Fibroblast of lung (primary cell): ENCODE data around the gene SIGLEC8. TPM values are rescaled to one million over a fixed set of nuclear protein-coding genes. Genes with fewer than 3 reads are reported as not detected.

Source experiments
- DNase-seq, 2 donors: peaks; one replicate each; pipeline versions ENCODE4 v3.0.0 to v3.0.0-alpha.2; 2010; ENCODE audit warnings: low read depth in 2 of 2
- H2AFZ ChIP-seq: 2 replicates; pipeline ENCODE4 v1.5.1; 2012; ENCODE audit warnings: low read length, control low read depth, inconsistent platforms
- H3K27ac ChIP-seq: 2 replicates; pipeline ENCODE4 v1.5.1; 2011; ENCODE audit warnings: low read length, control low read depth; ENCODE audit not compliant: insufficient read depth
- H3K27me3 ChIP-seq: 2 replicates; pipeline ENCODE4 v1.5.1; 2011; ENCODE audit warnings: mild to moderate bottlenecking, low read length; ENCODE audit not compliant: control insufficient read depth, insufficient read depth
- H3K36me3 ChIP-seq: 2 replicates; pipeline ENCODE4 v1.5.1; 2011; ENCODE audit warnings: low read length; ENCODE audit not compliant: control insufficient read depth, insufficient read depth
- H3K4me1 ChIP-seq: 2 replicates; pipeline ENCODE4 v1.5.1; 2011; ENCODE audit warnings: low read length; ENCODE audit not compliant: control insufficient read depth, insufficient read depth; ENCODE audit errors: extremely low read depth
- H3K4me2 ChIP-seq: 2 replicates; pipeline ENCODE4 v1.5.1; 2011; ENCODE audit warnings: low read length, control low read depth; ENCODE audit not compliant: insufficient read depth; ENCODE audit errors: extremely low read depth
- H3K4me3 ChIP-seq, 4 experiments: fragments of 200-600 bp in 1 of 4; sonication (generic) in 1 of 4; replicated peaks in 1 of 4; 2 replicates each; pipeline ENCODE4 v1.5.1; 2011 to 2016; ENCODE audit warnings: low read length in 4 of 4, low read depth in 3 of 4, mild to moderate bottlenecking in 3 of 4, control low read depth in 2 of 4, inconsistent platforms in 1 of 4, mixed read lengths in 1 of 4; ENCODE audit not compliant: insufficient read depth in 1 of 4; ENCODE audit errors: control extremely low read depth in 1 of 4
- H3K79me2 ChIP-seq: 2 replicates; pipeline ENCODE4 v1.5.1; 2012; ENCODE audit warnings: mild to moderate bottlenecking, low read length, inconsistent platforms; ENCODE audit not compliant: control insufficient read depth, insufficient read depth
- H3K9ac ChIP-seq: 2 replicates; pipeline ENCODE4 v1.5.1; 2011; ENCODE audit warnings: mild to moderate bottlenecking, low read length, control low read depth; ENCODE audit not compliant: insufficient read depth
- H3K9me3 ChIP-seq: 2 replicates; pipeline ENCODE4 v1.5.1; 2012; ENCODE audit warnings: low read depth, low read length; ENCODE audit not compliant: control insufficient read depth, insufficient read depth
- H4K20me1 ChIP-seq: 2 replicates; pipeline ENCODE4 v1.5.1; 2011; ENCODE audit warnings: low read length; ENCODE audit not compliant: control insufficient read depth, insufficient read depth; ENCODE audit errors: extremely low read depth
- EZH2 ChIP-seq: IDR thresholded peaks from 2 replicates; pipeline ENCODE4 v1.5.1; 2012; ENCODE audit warnings: low read length, control low read depth, mild to moderate bottlenecking; ENCODE audit errors: missing control alignments
- polyA plus RNA-seq, 2 donors: library from polyadenylated mRNA; depleted of rRNA in 1 of 2; stranded (reverse) in 1 of 2; unstranded in 1 of 2; fragments of >200 nt; gene quantifications; 2 replicates each; pipeline ENCODE4 v1.2.1, GENCODE V29; 2011 to 2012; ENCODE audit warnings: missing spikeins in 1 of 2
- total RNA-seq: library from RNA; depleted of rRNA; stranded (reverse); fragments of >200 nt; gene quantifications from 2 replicates; pipeline ENCODE4 v1.2.1, GENCODE V29; 2014
- TF ChIP-seq, protein P1 (sequence below), 2 donors: IDR thresholded peaks in 1 of 2; conservative IDR thresholded peaks in 1 of 2; 1 replicate in 1 of 2; 2 replicates in 1 of 2; pipeline ENCODE4 v1.5.1; 2011 to 2012; ENCODE audit warnings: low read length in 2 of 2, control low read depth in 1 of 2, inconsistent platforms in 1 of 2, low read depth in 1 of 2, mild to moderate bottlenecking in 1 of 2

The SIGLEC8 gene
- total and polyA plus RNA-seq, 2 donors (not counting 1 experiment from before 2014, with no cell fraction given) = not detected

DNA sequence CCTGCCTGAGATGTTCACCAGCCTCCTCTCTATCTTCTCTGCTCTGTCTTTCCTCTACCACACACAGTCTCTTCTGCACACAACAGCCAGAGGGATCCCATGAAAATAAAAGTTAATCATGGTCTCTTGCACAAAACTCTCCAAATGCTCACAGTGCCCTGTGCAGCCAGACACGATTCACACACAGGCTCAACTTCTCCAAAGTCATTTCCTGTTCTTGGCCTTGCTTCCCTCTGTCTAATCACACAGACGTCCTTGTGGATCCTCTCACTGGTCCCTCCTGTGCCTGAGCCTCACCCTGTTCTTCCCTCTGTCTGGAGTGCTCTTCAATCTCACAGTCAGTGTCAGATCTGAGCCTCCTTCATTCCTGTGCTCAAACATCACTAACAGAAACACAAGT is 35.5 kb upstream of the SIGLEC8 start:
- Histone ChIP-seq H3K27ac (no peak overlapping the region), H3K4me3 (no peak overlapping the region), H3K27me3 (no peaks in the 10 kb centered on the region), H3K9me3 (no peaks in the 10 kb centered on the region), H3K4me2 (no peak overlapping the region), H4K20me1 (no peaks in the 10 kb centered on the region), H2AFZ (no peak overlapping the region), H3K79me2 (no peaks in the 10 kb centered on the region), H3K4me1 (no peaks in the 10 kb centered on the region), H3K9ac (no peak overlapping the region), H3K36me3 (no peaks in the 10 kb centered on the region)
- no peak for DNase-seq
- TF ChIP-seq, protein P1, sequence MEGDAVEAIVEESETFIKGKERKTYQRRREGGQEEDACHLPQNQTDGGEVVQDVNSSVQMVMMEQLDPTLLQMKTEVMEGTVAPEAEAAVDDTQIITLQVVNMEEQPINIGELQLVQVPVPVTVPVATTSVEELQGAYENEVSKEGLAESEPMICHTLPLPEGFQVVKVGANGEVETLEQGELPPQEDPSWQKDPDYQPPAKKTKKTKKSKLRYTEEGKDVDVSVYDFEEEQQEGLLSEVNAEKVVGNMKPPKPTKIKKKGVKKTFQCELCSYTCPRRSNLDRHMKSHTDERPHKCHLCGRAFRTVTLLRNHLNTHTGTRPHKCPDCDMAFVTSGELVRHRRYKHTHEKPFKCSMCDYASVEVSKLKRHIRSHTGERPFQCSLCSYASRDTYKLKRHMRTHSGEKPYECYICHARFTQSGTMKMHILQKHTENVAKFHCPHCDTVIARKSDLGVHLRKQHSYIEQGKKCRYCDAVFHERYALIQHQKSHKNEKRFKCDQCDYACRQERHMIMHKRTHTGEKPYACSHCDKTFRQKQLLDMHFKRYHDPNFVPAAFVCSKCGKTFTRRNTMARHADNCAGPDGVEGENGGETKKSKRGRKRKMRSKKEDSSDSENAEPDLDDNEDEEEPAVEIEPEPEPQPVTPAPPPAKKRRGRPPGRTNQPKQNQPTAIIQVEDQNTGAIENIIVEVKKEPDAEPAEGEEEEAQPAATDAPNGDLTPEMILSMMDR (conservative IDR thresholded peaks at IDR 0.05 in 1 of 2, IDR thresholded peaks at IDR 0.05 in 1 of 2; ENCODE audit: low read depth in 1 of 2, low read length in 2 of 2) = no peak
- TF ChIP-seq EZH2 = no peak

DNA sequence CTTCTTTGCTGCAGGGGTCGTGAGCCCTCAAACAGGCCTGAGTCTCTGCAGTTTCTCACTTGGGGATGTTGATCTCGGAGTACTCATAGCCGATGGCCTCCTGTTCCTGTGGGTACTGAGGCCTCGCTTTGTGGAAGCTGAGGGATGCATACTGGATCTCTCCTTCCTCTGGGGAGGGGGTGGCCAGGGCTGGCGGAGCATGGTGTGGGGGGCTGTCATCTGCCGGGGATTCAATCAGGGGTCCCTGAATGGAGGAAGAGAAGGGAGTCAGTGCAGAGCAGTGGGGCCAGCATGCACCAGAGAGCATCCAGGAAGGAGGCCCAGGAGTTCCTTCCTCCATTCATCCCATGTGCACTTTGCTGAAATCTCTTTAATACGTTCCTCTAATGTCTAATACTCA is 33.3 kb upstream of the SIGLEC8 start:
- Histone ChIP-seq H3K4me1 (no peaks in the 10 kb centered on the region), H3K4me2 (no peak overlapping the region), H4K20me1 (no peaks in the 10 kb centered on the region), H3K4me3 (no peak overlapping the region), H3K9ac (no peak overlapping the region), H2AFZ (no peak overlapping the region), H3K27ac (no peak overlapping the region), H3K27me3 (no peaks in the 10 kb centered on the region), H3K9me3 (no peaks in the 10 kb centered on the region), H3K36me3 (no peaks in the 10 kb centered on the region), H3K79me2 (no peaks in the 10 kb centered on the region)
- no peak for TF ChIP-seq EZH2
- TF ChIP-seq, protein P1 (conservative IDR thresholded peaks at IDR 0.05 in 1 of 2, IDR thresholded peaks at IDR 0.05 in 1 of 2; ENCODE audit: low read depth in 1 of 2, low read length in 2 of 2) = no peak
- no peak for DNase-seq

DNA sequence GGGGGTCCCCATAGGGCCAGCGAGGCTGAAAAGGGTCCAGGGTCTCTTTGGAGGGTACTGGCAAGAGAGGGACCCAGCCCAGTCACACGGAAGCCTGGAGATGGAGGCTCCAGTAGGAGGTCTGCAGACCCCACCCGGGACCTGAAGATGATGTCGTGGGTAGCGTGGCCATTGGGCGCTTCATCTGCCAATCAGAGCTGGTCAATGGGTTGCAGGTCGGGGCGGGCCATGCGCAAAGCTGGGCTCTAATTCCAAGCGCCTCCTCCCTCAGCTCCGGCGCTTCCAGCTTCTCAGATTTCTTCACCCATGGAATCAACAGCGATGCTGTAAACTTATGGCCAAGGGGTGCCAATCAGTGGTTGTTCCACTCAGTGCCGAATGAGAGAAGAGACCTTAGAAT is 32.4 kb upstream of the SIGLEC8 start:
- no peak overlapping the region for H3K9ac ChIP-seq
- no peaks in the 10 kb centered on the region for H3K4me1 ChIP-seq
- DNase-seq = no peak
- H3K4me3 ChIP-seq = no peak overlapping the region
- H3K79me2 ChIP-seq = no peaks in the 10 kb centered on the region
- no peaks in the 10 kb centered on the region for H3K9me3 ChIP-seq
- TF ChIP-seq, protein P1 (conservative IDR thresholded peaks at IDR 0.05 in 1 of 2, IDR thresholded peaks at IDR 0.05 in 1 of 2; ENCODE audit: low read depth in 1 of 2, low read length in 2 of 2) = no peak
- TF ChIP-seq EZH2 = no peak
- H3K27me3 ChIP-seq = no peaks in the 10 kb centered on the region
- no peak overlapping the region for H3K4me2 ChIP-seq
- H3K27ac ChIP-seq = no peak overlapping the region
- no peaks in the 10 kb centered on the region for H3K36me3 ChIP-seq
- no peak overlapping the region for H2AFZ ChIP-seq
- H4K20me1 ChIP-seq = no peaks in the 10 kb centered on the region
